Loucy (cell line): ENCODE measurements around the gene B4GALNT4.
"Not testable (repeated sequence)": the region's sequence is repeated elsewhere in the genome, so short reads cannot be mapped to it uniquely, and the experiment has no call there.

ENCODE experiments used
- EZH2phosphoT487 ChIP-seq: fragments of 200-600 bp; IDR thresholded peaks from 2 replicates; pipeline ENCODE4 v1.6.1; 2018; ENCODE audit warnings: antibody characterized with exemption, mild to moderate bottlenecking, moderate library complexity, borderline replicate concordance
- TF ChIP-seq, protein P1 (sequence below): fragments of 200-600 bp; sonication (generic); conservative IDR thresholded peaks from 2 replicates; pipeline ENCODE4 v1.5.1; 2014; ENCODE audit warnings: mild to moderate bottlenecking, antibody characterized with exemption, low read length

DNA sequence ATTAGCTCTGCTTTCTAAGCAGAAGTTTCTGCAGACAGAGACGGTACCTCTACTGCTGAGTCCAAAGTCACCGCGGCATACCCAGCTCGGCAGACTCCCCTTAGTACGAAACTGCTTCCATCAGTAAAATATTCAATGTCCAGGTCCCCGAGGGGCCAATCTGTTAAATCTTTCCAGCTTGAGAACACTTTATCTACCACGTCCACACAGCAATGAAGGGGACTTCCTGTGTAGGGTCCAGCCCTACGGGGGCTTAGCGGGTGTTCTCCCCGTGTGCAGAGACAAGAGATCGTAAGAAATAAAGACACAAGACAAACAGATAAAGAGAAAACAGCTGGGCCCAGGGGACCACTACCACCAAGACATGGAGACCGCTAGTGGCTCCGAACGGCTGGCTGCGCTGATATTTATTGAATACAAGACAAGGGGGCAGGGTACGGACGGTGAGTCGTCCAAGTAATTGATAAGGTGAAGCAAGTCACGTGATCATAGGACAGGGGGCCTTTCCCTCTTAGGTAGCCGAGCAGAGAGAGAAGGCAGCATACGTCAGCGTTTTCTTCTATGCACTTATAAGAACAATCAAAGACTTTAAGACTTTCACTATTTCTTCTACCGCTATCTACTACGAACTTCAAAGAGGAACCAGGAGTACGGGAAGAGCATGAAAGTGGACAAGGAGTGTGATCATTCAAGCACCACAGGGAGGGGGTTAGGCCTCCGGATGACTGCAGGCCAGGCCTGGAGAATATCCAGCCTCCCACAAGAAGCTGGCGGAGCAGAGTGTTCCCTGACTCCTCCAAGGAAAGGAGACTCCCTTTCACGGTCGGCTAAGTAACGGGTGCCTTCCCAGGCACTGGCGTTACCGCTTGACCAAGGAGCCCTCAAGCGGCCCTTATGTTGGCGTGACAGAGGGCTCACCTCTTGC lies 44.4 kb upstream of the B4GALNT4 start:
- TF ChIP-seq, protein P1, sequence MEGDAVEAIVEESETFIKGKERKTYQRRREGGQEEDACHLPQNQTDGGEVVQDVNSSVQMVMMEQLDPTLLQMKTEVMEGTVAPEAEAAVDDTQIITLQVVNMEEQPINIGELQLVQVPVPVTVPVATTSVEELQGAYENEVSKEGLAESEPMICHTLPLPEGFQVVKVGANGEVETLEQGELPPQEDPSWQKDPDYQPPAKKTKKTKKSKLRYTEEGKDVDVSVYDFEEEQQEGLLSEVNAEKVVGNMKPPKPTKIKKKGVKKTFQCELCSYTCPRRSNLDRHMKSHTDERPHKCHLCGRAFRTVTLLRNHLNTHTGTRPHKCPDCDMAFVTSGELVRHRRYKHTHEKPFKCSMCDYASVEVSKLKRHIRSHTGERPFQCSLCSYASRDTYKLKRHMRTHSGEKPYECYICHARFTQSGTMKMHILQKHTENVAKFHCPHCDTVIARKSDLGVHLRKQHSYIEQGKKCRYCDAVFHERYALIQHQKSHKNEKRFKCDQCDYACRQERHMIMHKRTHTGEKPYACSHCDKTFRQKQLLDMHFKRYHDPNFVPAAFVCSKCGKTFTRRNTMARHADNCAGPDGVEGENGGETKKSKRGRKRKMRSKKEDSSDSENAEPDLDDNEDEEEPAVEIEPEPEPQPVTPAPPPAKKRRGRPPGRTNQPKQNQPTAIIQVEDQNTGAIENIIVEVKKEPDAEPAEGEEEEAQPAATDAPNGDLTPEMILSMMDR = not testable (repeated sequence)
- not testable (repeated sequence) for TF ChIP-seq EZH2phosphoT487
